Tibial nerve (tissue), 4 donors: Measurements from ENCODE around the gene SULT1C4. TPM values are rescaled to one million over a fixed set of nuclear protein-coding genes. Genes with fewer than 3 reads are reported as not detected.

Source experiments
- DNase-seq, 2 donors: peaks; one replicate each; pipeline ENCODE4 v3.0.0-alpha.2; 2019; ENCODE audit warnings: low spot score in 2 of 2
- H3K27ac ChIP-seq, 4 donors: fragments of 200-600 bp; sonication (generic) in 3 of 4; one replicate each; pipeline ENCODE4 v1.5.1; 2017 to 2019; ENCODE audit warnings: mild to moderate bottlenecking in 1 of 4
- H3K27me3 ChIP-seq, 2 donors: fragments of 200-600 bp; sonication (generic) in 1 of 2; one replicate each; pipeline versions ENCODE4 v1.5.1 to v1.6.0; 2017 to 2019
- H3K36me3 ChIP-seq, 3 donors: fragments of 200-600 bp; sonication (generic); one replicate each; pipeline ENCODE4 v1.5.1; 2018 to 2019
- H3K4me1 ChIP-seq, 4 donors: fragments of 200-600 bp; sonication (generic) in 3 of 4; one replicate each; pipeline ENCODE4 v1.5.1; 2017 to 2019
- H3K4me3 ChIP-seq, 4 donors: fragments of 200-600 bp; sonication (generic) in 3 of 4; one replicate each; pipeline ENCODE4 v1.5.1; 2017 to 2019; ENCODE audit warnings: mild to moderate bottlenecking in 1 of 4, moderate library complexity in 1 of 4
- H3K9me3 ChIP-seq, 4 donors: fragments of 200-600 bp; sonication (generic) in 3 of 4; one replicate each; pipeline ENCODE4 v1.5.1; 2017 to 2019
- EP300 ChIP-seq, 2 donors: sonication (generic); formaldehyde crosslinking; IDR thresholded peaks; one replicate each; pipeline ENCODE4 v1.6.1; 2017; ENCODE audit warnings: antibody characterized with exemption in 2 of 2, mild to moderate bottlenecking in 1 of 2
- POLR2A ChIP-seq, 2 donors: fragments of 450-650 bp; IDR thresholded peaks; one replicate each; pipeline ENCODE4 v1.6.1; 2017; ENCODE audit warnings: antibody characterized with exemption in 2 of 2, mild to moderate bottlenecking in 2 of 2, moderate library complexity in 2 of 2
- WGBS, 2 donors: methylation state at CpG; one replicate each; pipeline ENCODE4 v1.1.5; 2018; 5-methylcytosine and 5-hydroxymethylcytosine counted together
- total RNA-seq, 4 donors: library from RNA; depleted of rRNA; stranded (reverse); fragments of >200 nt; gene quantifications; one replicate each; pipeline ENCODE4 v1.1.0, GENCODE V29; 2016
- TF ChIP-seq, protein P1 (sequence below), 5 experiments: fragments of 200-600 bp in 3 of 5; fragments of 450-650 bp in 2 of 5; sonication (generic) in 3 of 5; IDR thresholded peaks; one replicate each; pipeline ENCODE4 v1.5.1; 2016 to 2019; ENCODE audit warnings: antibody characterized with exemption in 5 of 5, mild to moderate bottlenecking in 3 of 5, moderate library complexity in 2 of 5

Gene SULT1C4
- total RNA-seq, 4 donors from 2014 or later = 1.7 to 5.7 (median 3.1) TPM

DNA sequence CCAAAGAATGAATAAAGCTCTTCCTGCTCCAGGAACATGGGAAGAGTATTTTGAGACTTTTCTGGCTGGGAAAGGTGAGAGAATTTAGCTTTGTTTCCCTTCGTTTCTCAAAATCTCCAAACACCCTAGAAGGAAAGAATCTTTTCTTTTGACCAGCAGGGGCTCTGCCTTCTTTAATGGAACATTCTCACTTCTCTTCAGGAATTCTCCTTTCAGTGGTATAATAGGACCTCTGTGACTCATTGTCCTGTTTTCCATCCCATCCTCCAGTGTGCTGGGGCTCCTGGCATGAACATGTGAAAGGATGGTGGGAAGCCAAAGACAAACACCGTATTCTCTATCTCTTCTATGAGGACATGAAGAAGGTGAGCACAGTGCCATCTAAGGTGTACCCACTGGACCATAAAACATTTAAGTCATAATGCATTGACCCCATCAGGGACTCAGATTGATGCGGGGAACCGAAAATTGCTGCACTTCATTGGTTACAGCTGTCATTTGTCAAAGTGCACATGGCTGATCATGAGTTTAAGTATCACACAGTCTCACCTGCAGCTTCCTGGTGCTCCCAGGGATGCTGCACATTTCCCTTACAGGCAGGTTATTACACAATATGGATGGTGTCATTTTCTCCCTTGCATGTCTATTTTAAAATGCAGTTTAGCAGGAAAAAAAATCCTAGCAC lies 5.5 kb downstream of the SULT1C4 start:
- no peaks in the 10 kb centered on the region for H3K9me3 ChIP-seq
- H3K27me3 ChIP-seq = no peaks in the 10 kb centered on the region
- no peak for DNase-seq
- H3K4me1 ChIP-seq = no peaks in the 10 kb centered on the region
- no peak overlapping the region for H3K27ac ChIP-seq
- TF ChIP-seq, protein P1, sequence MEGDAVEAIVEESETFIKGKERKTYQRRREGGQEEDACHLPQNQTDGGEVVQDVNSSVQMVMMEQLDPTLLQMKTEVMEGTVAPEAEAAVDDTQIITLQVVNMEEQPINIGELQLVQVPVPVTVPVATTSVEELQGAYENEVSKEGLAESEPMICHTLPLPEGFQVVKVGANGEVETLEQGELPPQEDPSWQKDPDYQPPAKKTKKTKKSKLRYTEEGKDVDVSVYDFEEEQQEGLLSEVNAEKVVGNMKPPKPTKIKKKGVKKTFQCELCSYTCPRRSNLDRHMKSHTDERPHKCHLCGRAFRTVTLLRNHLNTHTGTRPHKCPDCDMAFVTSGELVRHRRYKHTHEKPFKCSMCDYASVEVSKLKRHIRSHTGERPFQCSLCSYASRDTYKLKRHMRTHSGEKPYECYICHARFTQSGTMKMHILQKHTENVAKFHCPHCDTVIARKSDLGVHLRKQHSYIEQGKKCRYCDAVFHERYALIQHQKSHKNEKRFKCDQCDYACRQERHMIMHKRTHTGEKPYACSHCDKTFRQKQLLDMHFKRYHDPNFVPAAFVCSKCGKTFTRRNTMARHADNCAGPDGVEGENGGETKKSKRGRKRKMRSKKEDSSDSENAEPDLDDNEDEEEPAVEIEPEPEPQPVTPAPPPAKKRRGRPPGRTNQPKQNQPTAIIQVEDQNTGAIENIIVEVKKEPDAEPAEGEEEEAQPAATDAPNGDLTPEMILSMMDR (IDR thresholded peaks at IDR 0.05) = no peak
- TF ChIP-seq POLR2A (IDR thresholded peaks at IDR 0.05) (no peak), EP300 (IDR thresholded peaks at IDR 0.05) (no peak)
- peaks cover 0 to 49% (median 0%) of the 10 kb centered on the region in 3 donors for H3K36me3 ChIP-seq
- H3K4me3 ChIP-seq = no peak overlapping the region
- WGBS, 2 donors = 87 to 91% methylated on average over 4 of the region's 4 CpGs

DNA sequence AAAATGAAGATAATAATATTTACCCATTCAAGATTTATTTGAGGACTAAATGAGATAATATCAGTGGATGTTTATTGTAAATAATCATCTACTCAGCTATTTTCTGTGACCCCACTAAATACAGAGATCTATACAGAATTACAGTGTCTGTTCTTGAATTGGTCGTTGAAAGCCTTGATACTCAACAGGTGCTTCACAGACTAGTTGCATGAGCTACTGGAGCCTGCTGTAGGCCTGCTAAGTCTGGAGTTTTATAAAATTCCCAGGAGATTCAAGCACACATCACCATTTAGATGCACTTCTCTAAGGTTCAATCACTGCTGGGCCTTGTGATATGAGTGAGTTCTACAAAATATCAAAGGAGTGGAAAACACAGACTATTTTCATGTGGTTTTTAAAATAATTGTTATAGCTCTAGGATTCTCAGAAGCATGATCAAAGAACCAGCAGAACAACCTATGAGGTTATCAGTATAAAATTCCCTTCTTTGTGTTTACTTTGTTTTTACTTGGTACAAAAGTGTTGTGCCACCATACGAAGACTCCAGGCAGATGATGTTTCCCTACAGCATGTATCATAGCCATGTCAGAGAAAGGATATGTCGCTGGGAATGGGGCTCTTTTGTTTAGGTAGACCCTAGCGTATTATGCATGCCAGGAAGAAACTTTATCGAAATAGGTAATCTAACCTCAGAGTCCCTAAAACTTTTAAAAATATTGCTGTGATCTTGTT lies 7.1 kb downstream of the SULT1C4 start:
- H3K9me3 ChIP-seq = no peaks in the 10 kb centered on the region
- no peak overlapping the region for H3K4me3 ChIP-seq
- TF ChIP-seq POLR2A (IDR thresholded peaks at IDR 0.05) (no peak), EP300 (IDR thresholded peaks at IDR 0.05) (no peak)
- TF ChIP-seq, protein P1 (IDR thresholded peaks at IDR 0.05) = no peak
- H3K36me3 ChIP-seq = peaks cover 0 to 64% (median 0%) of the 10 kb centered on the region in 3 donors
- no peak for DNase-seq
- H3K4me1 ChIP-seq = no peaks in the 10 kb centered on the region
- no peaks in the 10 kb centered on the region for H3K27me3 ChIP-seq
- no peak overlapping the region for H3K27ac ChIP-seq
- WGBS, 2 donors = 94 to 96% methylated on average over 5 of the region's 5 CpGs

DNA sequence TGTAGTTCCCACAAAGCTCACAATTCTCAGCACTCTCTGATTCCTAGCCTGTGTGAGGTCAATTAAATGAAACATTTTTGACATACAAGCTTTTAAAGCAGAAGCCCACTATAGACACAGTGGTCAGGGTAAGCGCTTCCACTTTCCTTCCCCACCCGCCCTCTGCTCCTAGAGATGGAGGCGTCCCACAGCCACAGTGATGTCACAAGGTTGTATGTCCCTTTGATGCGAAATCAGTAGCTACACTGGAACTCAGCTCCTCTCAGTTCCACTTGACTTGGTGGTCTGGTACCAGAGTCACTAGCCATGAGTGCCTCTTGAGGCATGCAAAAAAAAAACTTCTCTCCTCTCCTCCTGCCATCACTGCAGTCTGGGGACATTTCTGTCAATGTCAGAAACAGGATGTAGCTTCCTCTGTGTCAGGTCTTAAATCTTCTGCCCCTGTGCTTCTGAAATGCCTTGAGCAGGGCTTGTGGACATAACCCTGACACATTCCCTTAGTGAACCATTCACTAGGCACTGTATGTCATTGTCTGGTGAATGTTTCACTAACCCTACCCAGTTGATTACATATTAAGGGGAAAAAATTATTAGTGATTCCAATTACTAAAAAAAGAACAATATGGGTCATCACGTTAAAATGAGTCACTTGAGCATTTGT lies 7.8 kb downstream of the SULT1C4 start:
- no peaks in the 10 kb centered on the region for H3K9me3 ChIP-seq
- WGBS, 2 donors = 63 to 83% methylated on average over 5 of the region's 5 CpGs

DNA sequence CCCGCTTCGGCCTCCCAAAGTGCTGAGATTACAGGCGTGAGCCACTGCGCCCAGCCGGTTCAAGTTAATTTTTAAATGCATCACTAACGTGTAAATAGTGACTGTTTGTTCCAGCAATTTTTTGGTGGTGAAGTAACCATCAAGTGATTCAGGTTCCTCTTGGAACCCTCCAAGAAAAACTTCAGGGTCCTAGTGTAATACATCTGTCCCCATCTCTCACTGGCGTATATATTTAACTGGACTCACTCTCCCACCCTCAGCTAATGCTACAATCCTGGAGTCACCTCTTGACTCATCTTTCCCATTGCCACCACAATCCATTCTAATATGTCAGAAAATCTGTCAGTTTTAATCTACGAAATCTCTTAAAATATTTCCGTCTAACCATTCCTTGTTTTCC lies 10.3 kb downstream of the SULT1C4 start:
- Histone ChIP-seq H3K4me1 (no peaks in the 10 kb centered on the region), H3K27ac (no peak overlapping the region), H3K36me3 (peaks cover 0 to 82% (median 0%) of the 10 kb centered on the region in 3 donors), H3K27me3 (no peaks in the 10 kb centered on the region), H3K9me3 (peaks cover 0 to 23% (median 6%) of the 10 kb centered on the region in 4 donors), H3K4me3 (no peak overlapping the region)
- no peak for TF ChIP-seq POLR2A (IDR thresholded peaks at IDR 0.05)
- TF ChIP-seq, protein P1 (IDR thresholded peaks at IDR 0.05) = no peak
- no peak for TF ChIP-seq EP300 (IDR thresholded peaks at IDR 0.05)
- no peak for DNase-seq
- WGBS, 2 donors = 93 to 94% methylated on average over 9 of the region's 9 CpGs

More for the DNA sequence above, 7.8 kb downstream of the SULT1C4 start:
- no peaks in the 10 kb centered on the region for H3K27me3 ChIP-seq
- H3K4me1 ChIP-seq = no peaks in the 10 kb centered on the region
- no peak overlapping the region for H3K4me3 ChIP-seq
- H3K36me3 ChIP-seq = peaks cover 0 to 69% (median 0%) of the 10 kb centered on the region in 3 donors
- TF ChIP-seq POLR2A (IDR thresholded peaks at IDR 0.05) (no peak), EP300 (IDR thresholded peaks at IDR 0.05) (no peak)
- TF ChIP-seq, protein P1 (IDR thresholded peaks at IDR 0.05) = no peak
- no peak for DNase-seq
- no peak overlapping the region for H3K27ac ChIP-seq
